GM23338 (cell line): ENCODE measurements around the gene ACE2.

Source experiments
- CREB1 ChIP-seq: fragments of 250-450 bp; sonication (Bioruptor Pico); IDR thresholded peaks from 2 replicates; pipeline ENCODE4 v1.5.0; 2020; ENCODE audit warnings: low read depth, mild to moderate bottlenecking, moderate library complexity
- CTCF ChIP-seq, 2 experiments: fragments of 200-600 bp in 1 of 2; sonication (generic) in 1 of 2; conservative IDR thresholded peaks; 2 replicates each; pipeline versions ENCODE4 v1.5.1 to v1.6.1; 2016 to 2017; ENCODE audit warnings: antibody characterized with exemption in 2 of 2, low read depth in 2 of 2, mild to moderate bottlenecking in 2 of 2, moderate library complexity in 1 of 2
- ETS1 ChIP-seq: IDR thresholded peaks from 2 replicates; pipeline ENCODE4 v1.6.1; 2016; ENCODE audit warnings: antibody characterized with exemption
- EZH2 ChIP-seq: fragments of 200-600 bp; sonication (generic); IDR thresholded peaks from one replicate; pipeline ENCODE4 v1.8.0; 2017; ENCODE audit warnings: antibody characterized with exemption, mild to moderate bottlenecking, low read depth; ENCODE audit not compliant: unreplicated experiment
- EZH2phosphoT487 ChIP-seq: fragments of 200-600 bp; sonication (generic); IDR thresholded peaks from one replicate; pipeline ENCODE4 v1.8.1; 2018; ENCODE audit warnings: antibody characterized with exemption; ENCODE audit not compliant: unreplicated experiment
- JUNB ChIP-seq: IDR thresholded peaks from one replicate; pipeline ENCODE4 v1.6.1; 2016; ENCODE audit warnings: antibody characterized with exemption; ENCODE audit not compliant: unreplicated experiment
- NANOG ChIP-seq: IDR thresholded peaks from 2 replicates; pipeline ENCODE4 v1.6.1; 2016; ENCODE audit warnings: antibody characterized with exemption, borderline replicate concordance
- POLR2AphosphoS5 ChIP-seq: IDR thresholded peaks from 2 replicates; pipeline ENCODE4 v1.6.1; 2016; ENCODE audit warnings: antibody characterized with exemption, low read depth
- REST ChIP-seq: IDR thresholded peaks from one replicate; pipeline ENCODE4 v1.6.1; 2018; ENCODE audit warnings: antibody characterized with exemption; ENCODE audit not compliant: unreplicated experiment
- STAT1 ChIP-seq: IDR thresholded peaks from one replicate; pipeline ENCODE4 v1.6.1; 2016; ENCODE audit warnings: antibody characterized with exemption; ENCODE audit not compliant: unreplicated experiment
- ZNF331 ChIP-seq: fragments of 250-450 bp; sonication (Bioruptor Pico); IDR thresholded peaks from 2 replicates; pipeline ENCODE4 v1.5.0; 2020; ENCODE audit warnings: low read depth, mild to moderate bottlenecking, moderate library complexity
- ZNF462 ChIP-seq: fragments of 250-450 bp; sonication (Bioruptor Pico); IDR thresholded peaks from 2 replicates; pipeline ENCODE4 v1.5.0; 2020; ENCODE audit warnings: mild to moderate bottlenecking, moderate library complexity

- TF ChIP-seq CTCF (conservative IDR thresholded peaks at IDR 0.05; ENCODE audit: low read depth in 2 of 2): no peak
- TF ChIP-seq JUNB: no peak
- TF ChIP-seq REST: no peak
- TF ChIP-seq EZH2phosphoT487: no peak
- TF ChIP-seq ZNF462 (CRISPR knock-in tag): no peak
- TF ChIP-seq EZH2: no peak
- TF ChIP-seq POLR2AphosphoS5: no peak
- TF ChIP-seq ETS1: no peak
- TF ChIP-seq CREB1: no peak
- TF ChIP-seq NANOG: no peak
- TF ChIP-seq STAT1: no peak
- TF ChIP-seq ZNF331 (CRISPR knock-in tag): no peak
These were observed 77.7 kb downstream of the ACE2 start for GRCh38 chrX:15523088-15523487.
